IMR-90 (cell line): Measurements from ENCODE around the gene TMEM45B. TPM values are rescaled to one million over a fixed set of nuclear protein-coding genes. Genes with fewer than 3 reads are reported as not detected.

ENCODE experiments used
- ATAC-seq: fragments of 200-7000 bp; cut with Tn5 transposase; 2 replicates; pipeline ENCODE4 v1.9.1; 2020; ENCODE audit warnings: low read depth, mild to moderate bottlenecking, moderate library complexity
- BruUV-seq: library from RNA; stranded (reverse); fragments of 400-500 nt; replicated peaks from 2 replicates; lab custom pipeline; 2021; lab: Mats Ljungman, UMichigan
- CTCF ChIA-PET: fragments of 300-600 bp; formaldehyde crosslinking; extraction: SDS; loops from one replicate; lab custom pipeline; 2021; ENCODE audit warnings: antibody characterized with exemption; lab: Yijun Ruan, JAX
- POLR2A ChIA-PET: fragments of 300-600 bp; sonication (Branson Sonifier 250); formaldehyde crosslinking; loops from one replicate; lab custom pipeline; 2022; ENCODE audit warnings: antibody characterized with exemption; ENCODE audit not compliant: unreplicated experiment; lab: Charles Lee
- DNase-seq: peaks from one replicate; pipeline ENCODE4 v3.0.0; 2013
- H2AFZ ChIP-seq: replicated peaks from 2 replicates; pipeline ENCODE3; 2013; ENCODE audit warnings: low read length, mild to moderate bottlenecking; ENCODE audit not compliant: poor library complexity
- H2AK5ac ChIP-seq: 2 replicates; pipeline ENCODE4 v1.6.1; 2013; ENCODE audit warnings: low read depth, low read length, inconsistent platforms
- H2AK9ac ChIP-seq: replicated peaks from 2 replicates; pipeline ENCODE3; 2013; ENCODE audit warnings: mild to moderate bottlenecking, low read depth, low read length, moderate library complexity; ENCODE audit not compliant: poor library complexity
- H2BK120ac ChIP-seq: 2 replicates; pipeline ENCODE4 v1.6.1; 2013; ENCODE audit warnings: low read depth, low read length, inconsistent platforms
- H2BK15ac ChIP-seq: 3 replicates; pipeline ENCODE4 v1.6.1; 2013; ENCODE audit warnings: low read depth, low read length, inconsistent platforms
- H2BK20ac ChIP-seq: 2 replicates; pipeline ENCODE4 v1.6.1; 2013; ENCODE audit warnings: low read depth, mild to moderate bottlenecking, inconsistent platforms, low read length, moderate library complexity
- H2BK5ac ChIP-seq: 2 replicates; pipeline ENCODE4 v1.6.1; 2013; ENCODE audit warnings: mild to moderate bottlenecking, low read depth, low read length, inconsistent platforms; ENCODE audit not compliant: poor library complexity, severe bottlenecking
- H3K14ac ChIP-seq: replicated peaks from 2 replicates; pipeline ENCODE4 v1.6.1; 2013; ENCODE audit warnings: low read depth, low read length, inconsistent platforms
- H3K18ac ChIP-seq: 2 replicates; pipeline ENCODE4 v1.6.1; 2013; ENCODE audit warnings: low read depth, low read length, control low read depth
- H3K23ac ChIP-seq: 2 replicates; pipeline ENCODE4 v1.6.1; 2013; ENCODE audit warnings: low read depth, low read length, inconsistent platforms
- H3K27ac ChIP-seq: 2 replicates; pipeline ENCODE4 v1.5.1; 2013; ENCODE audit warnings: mild to moderate bottlenecking, control low read depth, low read length; ENCODE audit not compliant: insufficient read depth
- H3K27me3 ChIP-seq: 2 replicates; pipeline ENCODE4 v1.6.1; 2013; ENCODE audit warnings: low read length; ENCODE audit not compliant: control insufficient read depth, insufficient read depth
- H3K36me3 ChIP-seq: 2 replicates; pipeline ENCODE4 v1.6.1; 2013; ENCODE audit warnings: low read length, mixed read lengths; ENCODE audit not compliant: control insufficient read depth, insufficient read depth
- H3K4ac ChIP-seq: 2 replicates; pipeline ENCODE4 v1.6.1; 2013; ENCODE audit warnings: low read depth, low read length, inconsistent platforms
- H3K4me1 ChIP-seq: 2 replicates; pipeline ENCODE4 v1.6.1; 2013; ENCODE audit warnings: low read length, mixed read lengths; ENCODE audit not compliant: control insufficient read depth, insufficient read depth
- H3K4me2 ChIP-seq: 2 replicates; pipeline ENCODE4 v1.6.1; 2013; ENCODE audit warnings: low read depth, mild to moderate bottlenecking, control low read depth, low read length, moderate library complexity
- H3K4me3 ChIP-seq: 2 replicates; pipeline ENCODE4 v1.5.1; 2013; ENCODE audit warnings: low read depth, mild to moderate bottlenecking, control low read depth, low read length, moderate library complexity; ENCODE audit not compliant: insufficient read depth
- H3K56ac ChIP-seq: 2 replicates; pipeline ENCODE4 v1.6.1; 2013; ENCODE audit warnings: low read length, inconsistent platforms; ENCODE audit not compliant: insufficient read depth; ENCODE audit errors: extremely low read depth
- H3K79me1 ChIP-seq, 2 experiments: 2 replicates each; pipeline ENCODE4 v1.6.1; 2013; ENCODE audit warnings: low read length in 2 of 2, inconsistent platforms in 1 of 2, low read depth in 1 of 2
- H3K9ac ChIP-seq: 2 replicates; pipeline ENCODE4 v1.6.1; 2013; ENCODE audit warnings: low read depth, low read length, control low read depth
- H3K9me1 ChIP-seq: 2 replicates; pipeline ENCODE4 v1.6.1; 2013; ENCODE audit warnings: low read length, inconsistent platforms; ENCODE audit not compliant: insufficient read depth
- H3K9me3 ChIP-seq: 2 replicates; pipeline ENCODE4 v1.6.1; 2013; ENCODE audit warnings: low read length; ENCODE audit not compliant: control insufficient read depth, insufficient read depth
- H4K20me1 ChIP-seq: 2 replicates; pipeline ENCODE4 v1.6.1; 2013; ENCODE audit warnings: low read length, inconsistent platforms; ENCODE audit not compliant: insufficient read depth
- H4K5ac ChIP-seq: 2 replicates; pipeline ENCODE4 v1.6.1; 2013; ENCODE audit warnings: mild to moderate bottlenecking, low read depth, low read length, control low read depth
- H4K8ac ChIP-seq, 2 experiments: 2 replicates each; pipeline ENCODE4 v1.6.1; 2013; ENCODE audit warnings: low read depth in 2 of 2, low read length in 2 of 2, control low read depth in 1 of 2, inconsistent platforms in 1 of 2
- H4K91ac ChIP-seq: 2 replicates; pipeline ENCODE4 v1.6.1; 2013; ENCODE audit warnings: low read depth, low read length, inconsistent platforms; ENCODE audit not compliant: insufficient read depth
- FOS ChIP-seq: fragments of 150-350 bp; IDR thresholded peaks from 2 replicates; pipeline ENCODE4 v1.6.1; 2016; ENCODE audit warnings: low read depth, low read length
- MAFK ChIP-seq: IDR thresholded peaks from 2 replicates; pipeline ENCODE4 v1.6.1; 2012; ENCODE audit warnings: low read depth, low read length, improper control_type of control experiment
- MAZ ChIP-seq: IDR thresholded peaks from 2 replicates; pipeline ENCODE4 v1.6.1; 2012; ENCODE audit warnings: low read depth, mild to moderate bottlenecking, low read length, improper control_type of control experiment, moderate library complexity, borderline replicate concordance
- MXI1 ChIP-seq: IDR thresholded peaks from 2 replicates; pipeline ENCODE4 v1.6.1; 2012; ENCODE audit warnings: low read depth, mild to moderate bottlenecking, low read length, moderate library complexity, borderline replicate concordance
- RFX5 ChIP-seq: IDR thresholded peaks from 2 replicates; pipeline ENCODE4 v1.8.0; 2012; ENCODE audit warnings: low read depth, mild to moderate bottlenecking, low read length, moderate library complexity
- WGBS, 2 experiments: methylation state at CpG; one replicate each; pipeline versions ENCODE4 v1.1.5 to v1.1.7; 2013; ENCODE audit warnings: missing lambda C conversion rate in 2 of 2; ENCODE audit not compliant: insufficient read length in 1 of 2; ENCODE audit errors: extremely low coverage in 2 of 2; 5-methylcytosine and 5-hydroxymethylcytosine counted together
- dilution Hi-C: fragments of 300-500 bp; cut with HindIII; formaldehyde crosslinking; loops from one replicate; pipeline ENCODE4 v1.14.3; 2018; ENCODE audit warnings: low sequenced_read_pairs; ENCODE audit not compliant: unreplicated experiment
- in situ Hi-C: fragments of 300-500 bp; cut with MboI; formaldehyde crosslinking; loops from 3 replicates; pipeline ENCODE4 v1.14.3; 2019; ENCODE audit warnings: low sequenced_read_pairs, inconsistent platforms, mixed read lengths
- intact Hi-C: fragments of 100-400 bp; cut with micrococcal nuclease; formaldehyde crosslinking; loops from 2 replicates; pipeline ENCODE4 v1.10.0; 2022
- polyA plus RNA-seq, 3 experiments: library from polyadenylated mRNA; depleted of rRNA; stranded (reverse); fragments of >200 nt; gene quantifications; 2 replicates each; pipeline ENCODE4 v1.2.3, GENCODE V29; 2012; ENCODE audit warnings: low replicate concordance in 1 of 3
- total RNA-seq: library from RNA; depleted of rRNA; stranded (reverse); fragments of >200 nt; gene quantifications from 2 replicates; pipeline ENCODE4 v1.2.3, GENCODE V29; 2012
- TF ChIP-seq, protein P1 (sequence below): conservative IDR thresholded peaks from 2 replicates; pipeline ENCODE4 v1.5.1; 2012; ENCODE audit warnings: mild to moderate bottlenecking, low read depth, low read length, improper control_type of control experiment
- TF ChIP-seq, protein P2 (sequence below): fragments of 150-350 bp; IDR thresholded peaks from 2 replicates; pipeline ENCODE4 v1.6.1; 2016; ENCODE audit warnings: low read depth, mild to moderate bottlenecking, low read length, moderate library complexity, borderline replicate concordance
- TF ChIP-seq, protein P3 (sequence below): fragments of 150-350 bp; IDR thresholded peaks from 2 replicates; pipeline ENCODE4 v1.6.1; 2017; ENCODE audit warnings: mild to moderate bottlenecking, antibody characterized with exemption, low read length, low read depth

The TMEM45B gene
- total and polyA plus RNA-seq, 2 of the 4 experiments (the other 2 are of a cell fraction), result not detected

DNA sequence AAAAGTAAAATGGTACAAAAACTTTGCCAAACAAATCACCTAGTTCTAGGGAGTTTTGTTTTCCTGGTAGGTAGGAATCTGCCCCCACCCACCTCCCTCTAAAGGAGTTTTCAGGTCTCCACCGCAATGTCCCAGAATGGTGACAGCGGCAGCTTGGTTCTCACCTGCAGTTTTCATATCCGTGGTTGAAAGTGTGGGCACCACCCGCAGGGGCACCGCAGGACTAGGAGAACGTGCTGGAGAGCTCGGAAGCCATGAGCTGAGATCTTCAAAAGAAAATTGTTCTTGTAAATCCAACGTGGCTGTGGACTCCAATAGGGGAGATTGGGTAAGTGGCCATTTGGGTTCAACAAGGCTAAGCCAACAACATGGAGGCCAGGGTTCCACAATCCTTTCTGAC lies 68.9 kb downstream of the TMEM45B start:
- Histone ChIP-seq H4K5ac (no peak overlapping the region), H3K23ac (no peak overlapping the region), H4K8ac (no peak overlapping the region), H3K56ac (no peak overlapping the region), H4K91ac (no peak overlapping the region), H3K36me3 (peaks cover 60% of the 10 kb centered on the region), H3K4me1 (no peaks in the 10 kb centered on the region), H3K14ac (no peak overlapping the region), H2AK9ac (no peak overlapping the region), H2BK120ac (no peak overlapping the region), H3K27me3 (no peaks in the 10 kb centered on the region), H2BK20ac (no peak overlapping the region), H3K79me1 (peaks cover 0 to under 1% of the 10 kb centered on the region in 2 experiments; a peak in 2 of 4 replicates), H3K4me3 (no peak overlapping the region), H3K9me3 (no peaks in the 10 kb centered on the region), H3K4ac (no peak overlapping the region), H2AFZ (no peak overlapping the region), H4K20me1 (no peaks in the 10 kb centered on the region), H3K4me2 (no peak overlapping the region), H3K9ac (no peak overlapping the region), H3K9me1 (no peaks in the 10 kb centered on the region), H2BK5ac (no peak overlapping the region), H3K27ac (no peak overlapping the region), H3K18ac (no peak overlapping the region), H2AK5ac (no peak overlapping the region), H2BK15ac (no peak overlapping the region)
- ATAC-seq (no peak), DNase-seq (no peak)
- intact Hi-C loops, result no loop called here
- TF ChIP-seq RFX5 (no peak), MAZ (no peak), FOS (no peak), MXI1 (no peak), MAFK (no peak)
- TF ChIP-seq, protein P1, sequence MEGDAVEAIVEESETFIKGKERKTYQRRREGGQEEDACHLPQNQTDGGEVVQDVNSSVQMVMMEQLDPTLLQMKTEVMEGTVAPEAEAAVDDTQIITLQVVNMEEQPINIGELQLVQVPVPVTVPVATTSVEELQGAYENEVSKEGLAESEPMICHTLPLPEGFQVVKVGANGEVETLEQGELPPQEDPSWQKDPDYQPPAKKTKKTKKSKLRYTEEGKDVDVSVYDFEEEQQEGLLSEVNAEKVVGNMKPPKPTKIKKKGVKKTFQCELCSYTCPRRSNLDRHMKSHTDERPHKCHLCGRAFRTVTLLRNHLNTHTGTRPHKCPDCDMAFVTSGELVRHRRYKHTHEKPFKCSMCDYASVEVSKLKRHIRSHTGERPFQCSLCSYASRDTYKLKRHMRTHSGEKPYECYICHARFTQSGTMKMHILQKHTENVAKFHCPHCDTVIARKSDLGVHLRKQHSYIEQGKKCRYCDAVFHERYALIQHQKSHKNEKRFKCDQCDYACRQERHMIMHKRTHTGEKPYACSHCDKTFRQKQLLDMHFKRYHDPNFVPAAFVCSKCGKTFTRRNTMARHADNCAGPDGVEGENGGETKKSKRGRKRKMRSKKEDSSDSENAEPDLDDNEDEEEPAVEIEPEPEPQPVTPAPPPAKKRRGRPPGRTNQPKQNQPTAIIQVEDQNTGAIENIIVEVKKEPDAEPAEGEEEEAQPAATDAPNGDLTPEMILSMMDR, result no peak
- TF ChIP-seq, protein P2, sequence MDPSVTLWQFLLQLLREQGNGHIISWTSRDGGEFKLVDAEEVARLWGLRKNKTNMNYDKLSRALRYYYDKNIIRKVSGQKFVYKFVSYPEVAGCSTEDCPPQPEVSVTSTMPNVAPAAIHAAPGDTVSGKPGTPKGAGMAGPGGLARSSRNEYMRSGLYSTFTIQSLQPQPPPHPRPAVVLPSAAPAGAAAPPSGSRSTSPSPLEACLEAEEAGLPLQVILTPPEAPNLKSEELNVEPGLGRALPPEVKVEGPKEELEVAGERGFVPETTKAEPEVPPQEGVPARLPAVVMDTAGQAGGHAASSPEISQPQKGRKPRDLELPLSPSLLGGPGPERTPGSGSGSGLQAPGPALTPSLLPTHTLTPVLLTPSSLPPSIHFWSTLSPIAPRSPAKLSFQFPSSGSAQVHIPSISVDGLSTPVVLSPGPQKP, result no peak
- TF ChIP-seq, protein P3, sequence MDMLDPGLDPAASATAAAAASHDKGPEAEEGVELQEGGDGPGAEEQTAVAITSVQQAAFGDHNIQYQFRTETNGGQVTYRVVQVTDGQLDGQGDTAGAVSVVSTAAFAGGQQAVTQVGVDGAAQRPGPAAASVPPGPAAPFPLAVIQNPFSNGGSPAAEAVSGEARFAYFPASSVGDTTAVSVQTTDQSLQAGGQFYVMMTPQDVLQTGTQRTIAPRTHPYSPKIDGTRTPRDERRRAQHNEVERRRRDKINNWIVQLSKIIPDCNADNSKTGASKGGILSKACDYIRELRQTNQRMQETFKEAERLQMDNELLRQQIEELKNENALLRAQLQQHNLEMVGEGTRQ, result no peak
- in situ Hi-C loops, result no loop called here
- no TSS peak for BruUV-seq
- ChIA-PET CTCF (interaction anchor here (0.6 kb wide), 1 partner anchor 283 kb away, joined by 6 read pairs; no protein-coding TSS in a partner anchor), POLR2A (no interaction called here)
- WGBS, 2 experiments, result no CpG with 5 or more reads among the region's 8 CpGs
- dilution Hi-C loops, result no loop called here
